GM12873 (cell line): ENCODE results near the gene PDGFD.

Experiments
- TF ChIP-seq, protein P1 (sequence below): IDR thresholded peaks from 2 replicates; pipeline ENCODE4 v1.5.1; 2012; ENCODE audit warnings: low read depth, mild to moderate bottlenecking, moderate library complexity, low read length, control low read depth; ENCODE audit not compliant: insufficient read depth; ENCODE audit errors: missing control alignments

The PDGFD gene

DNA sequence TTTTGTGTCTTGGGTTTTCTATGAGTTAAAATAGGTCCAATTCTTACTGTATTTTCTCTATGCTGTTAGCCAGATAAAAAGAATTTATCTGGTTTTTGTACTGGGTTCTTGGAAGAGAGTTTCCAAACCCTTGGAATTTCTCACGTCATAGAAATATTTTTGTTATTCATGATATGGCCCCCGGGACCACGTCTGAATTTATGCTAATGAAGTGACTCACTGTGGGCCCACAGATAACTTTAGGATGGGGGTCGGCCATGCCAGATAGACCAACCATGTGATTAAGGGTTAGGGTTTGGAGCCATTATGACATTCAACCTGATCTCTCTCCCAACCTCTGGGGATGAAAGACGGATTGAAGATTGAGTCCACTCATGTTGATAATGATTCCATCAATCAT, 163.1 kb downstream of the PDGFD start:
- TF ChIP-seq, protein P1, sequence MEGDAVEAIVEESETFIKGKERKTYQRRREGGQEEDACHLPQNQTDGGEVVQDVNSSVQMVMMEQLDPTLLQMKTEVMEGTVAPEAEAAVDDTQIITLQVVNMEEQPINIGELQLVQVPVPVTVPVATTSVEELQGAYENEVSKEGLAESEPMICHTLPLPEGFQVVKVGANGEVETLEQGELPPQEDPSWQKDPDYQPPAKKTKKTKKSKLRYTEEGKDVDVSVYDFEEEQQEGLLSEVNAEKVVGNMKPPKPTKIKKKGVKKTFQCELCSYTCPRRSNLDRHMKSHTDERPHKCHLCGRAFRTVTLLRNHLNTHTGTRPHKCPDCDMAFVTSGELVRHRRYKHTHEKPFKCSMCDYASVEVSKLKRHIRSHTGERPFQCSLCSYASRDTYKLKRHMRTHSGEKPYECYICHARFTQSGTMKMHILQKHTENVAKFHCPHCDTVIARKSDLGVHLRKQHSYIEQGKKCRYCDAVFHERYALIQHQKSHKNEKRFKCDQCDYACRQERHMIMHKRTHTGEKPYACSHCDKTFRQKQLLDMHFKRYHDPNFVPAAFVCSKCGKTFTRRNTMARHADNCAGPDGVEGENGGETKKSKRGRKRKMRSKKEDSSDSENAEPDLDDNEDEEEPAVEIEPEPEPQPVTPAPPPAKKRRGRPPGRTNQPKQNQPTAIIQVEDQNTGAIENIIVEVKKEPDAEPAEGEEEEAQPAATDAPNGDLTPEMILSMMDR = no peak

DNA sequence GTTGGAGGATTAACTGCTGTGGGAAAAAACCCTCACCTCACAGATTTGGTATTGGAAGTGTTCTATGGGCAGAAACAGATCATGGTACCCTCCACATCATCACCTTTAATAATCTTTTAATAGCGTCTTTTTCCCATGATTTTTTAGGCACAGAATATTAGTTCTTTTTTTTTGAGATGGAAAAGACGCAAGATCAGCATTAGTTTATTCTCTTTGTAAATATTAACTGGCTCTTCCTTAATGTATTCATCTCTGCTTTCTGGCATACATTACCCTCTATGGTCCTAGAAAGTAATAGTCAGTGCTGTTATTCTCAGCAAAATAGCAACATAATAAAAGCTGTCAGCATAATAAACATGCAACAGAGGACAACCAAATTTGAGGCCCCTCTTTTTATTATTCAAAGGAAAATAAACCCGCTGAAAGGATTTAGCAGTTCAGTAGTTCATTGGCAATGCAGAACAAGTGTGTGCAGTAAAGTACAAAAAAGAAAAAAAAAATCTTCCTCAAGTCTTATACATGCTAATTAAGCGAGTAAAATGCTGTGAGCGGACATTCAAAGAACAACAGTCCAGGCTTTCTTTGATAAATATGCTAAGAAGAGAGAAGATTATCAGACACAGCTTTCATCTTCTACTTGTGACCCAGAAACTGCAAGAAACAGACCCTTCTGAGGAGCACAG, 165.0 kb downstream of the PDGFD start:
- TF ChIP-seq, protein P1 = no peak

DNA sequence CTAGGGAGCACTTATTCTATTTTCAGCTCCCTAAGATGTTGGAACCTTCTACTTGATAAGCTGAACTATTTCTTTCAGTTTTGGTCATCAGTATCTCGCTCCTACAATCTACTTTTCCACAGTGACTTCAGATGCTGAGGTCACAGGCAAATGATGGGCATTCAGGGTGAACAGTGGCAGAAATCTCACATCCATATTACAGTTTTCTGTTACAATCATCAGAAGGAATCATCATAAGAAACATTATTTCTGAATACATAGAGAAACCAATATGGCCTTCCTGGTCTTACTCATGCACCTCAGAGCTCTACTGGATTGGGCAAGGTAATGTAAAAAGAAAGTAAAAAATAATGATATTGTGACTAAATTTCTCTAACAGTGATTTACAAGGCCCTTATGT, 166.9 kb downstream of the PDGFD start:
- TF ChIP-seq, protein P1 = no peak

DNA sequence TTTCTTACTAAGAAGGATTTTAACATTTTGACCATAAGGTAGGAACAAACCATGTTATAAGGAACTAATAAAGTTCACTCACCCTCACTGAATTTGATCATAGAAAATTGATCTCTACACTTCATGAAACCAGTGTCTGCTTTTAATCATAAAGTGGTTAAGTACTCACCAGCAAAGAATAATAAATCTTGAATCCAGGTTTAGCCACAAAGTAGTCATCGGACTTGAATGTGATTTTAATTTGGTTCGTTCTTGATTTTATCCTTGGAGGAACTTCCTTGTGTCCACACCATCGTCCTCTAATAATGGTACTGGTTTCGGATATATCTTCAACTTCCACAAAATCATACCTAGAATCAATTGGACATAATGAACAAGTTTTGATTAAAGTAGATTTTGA, 168.1 kb downstream of the PDGFD start:
- TF ChIP-seq, protein P1 = no peak

DNA sequence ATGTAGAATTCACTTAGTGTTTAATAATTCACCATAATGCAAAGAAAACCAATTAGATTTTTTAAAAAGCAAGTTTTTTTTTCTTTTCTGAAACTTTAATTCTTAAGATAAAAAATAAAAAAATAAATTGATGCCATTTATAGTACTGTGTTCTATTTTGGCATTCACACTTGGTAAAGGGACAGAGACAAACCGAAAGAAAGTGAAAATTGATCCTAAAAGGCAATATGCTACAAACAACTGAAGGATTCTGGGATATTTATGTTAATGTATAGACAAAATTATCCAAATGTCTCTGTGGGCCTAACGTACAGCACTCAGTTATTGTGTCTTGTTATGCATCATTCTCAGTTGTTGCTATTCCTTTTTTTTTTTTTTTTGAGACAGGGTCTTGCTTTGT, 169.4 kb downstream of the PDGFD start:
- TF ChIP-seq, protein P1 = no peak

DNA sequence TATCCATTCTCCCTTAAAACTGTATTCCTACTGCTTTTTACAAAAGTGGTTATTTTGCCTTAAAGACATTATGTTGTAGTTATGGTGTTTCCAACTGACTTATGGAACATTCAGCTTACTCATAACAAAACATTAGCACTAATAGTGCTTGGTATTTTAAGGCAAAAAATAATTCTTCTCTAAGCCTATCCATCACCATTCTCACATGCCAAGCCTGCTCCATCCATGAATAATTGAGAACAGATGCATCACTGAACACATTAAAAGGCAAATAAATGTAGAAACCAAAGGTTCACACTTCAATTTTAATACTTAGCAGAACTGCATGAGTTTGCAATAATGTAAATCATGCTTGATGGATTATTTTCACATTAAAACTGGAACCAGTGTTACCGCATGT, 169.9 kb downstream of the PDGFD start:
- TF ChIP-seq, protein P1 = no peak

DNA sequence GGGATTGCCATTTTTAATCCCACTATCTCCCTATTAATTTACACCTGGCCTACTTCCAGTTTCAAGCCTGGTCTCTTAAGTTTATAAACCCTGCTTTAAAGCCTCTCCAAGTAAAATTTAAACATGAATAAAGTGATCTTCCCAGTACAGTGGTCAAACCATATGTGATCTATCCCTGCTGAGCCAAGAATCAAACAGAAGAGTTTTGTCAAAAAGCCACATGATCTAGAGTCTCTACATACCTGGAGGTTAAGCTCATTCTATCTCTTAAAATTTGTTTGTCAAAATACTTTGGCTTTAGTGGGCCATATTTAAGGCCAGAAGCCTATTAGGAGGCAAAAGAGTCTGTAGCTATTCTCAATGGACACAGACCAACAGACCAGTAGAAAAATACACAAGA, 170.4 kb downstream of the PDGFD start:
- TF ChIP-seq, protein P1 = no peak
